B cell (primary cell): ENCODE data around the gene SMCO2.

Source experiments
- EZH2 ChIP-seq: IDR thresholded peaks from 2 replicates; pipeline ENCODE4 v1.6.1; 2012; ENCODE audit warnings: borderline replicate concordance, low read depth, mild to moderate bottlenecking, moderate library complexity, low read length; ENCODE audit not compliant: insufficient read depth, poor library complexity, severe bottlenecking
- TF ChIP-seq, protein P1 (sequence below): fragments of 200-600 bp; IDR thresholded peaks from one replicate; pipeline ENCODE4 v1.8.0; 2022; ENCODE audit warnings: antibody characterized with exemption, mild to moderate bottlenecking

GRCh38 chr12:27511031-27511722 is 64.6 kb downstream of the SMCO2 start:
- TF ChIP-seq EZH2, result no peak
- TF ChIP-seq, protein P1, sequence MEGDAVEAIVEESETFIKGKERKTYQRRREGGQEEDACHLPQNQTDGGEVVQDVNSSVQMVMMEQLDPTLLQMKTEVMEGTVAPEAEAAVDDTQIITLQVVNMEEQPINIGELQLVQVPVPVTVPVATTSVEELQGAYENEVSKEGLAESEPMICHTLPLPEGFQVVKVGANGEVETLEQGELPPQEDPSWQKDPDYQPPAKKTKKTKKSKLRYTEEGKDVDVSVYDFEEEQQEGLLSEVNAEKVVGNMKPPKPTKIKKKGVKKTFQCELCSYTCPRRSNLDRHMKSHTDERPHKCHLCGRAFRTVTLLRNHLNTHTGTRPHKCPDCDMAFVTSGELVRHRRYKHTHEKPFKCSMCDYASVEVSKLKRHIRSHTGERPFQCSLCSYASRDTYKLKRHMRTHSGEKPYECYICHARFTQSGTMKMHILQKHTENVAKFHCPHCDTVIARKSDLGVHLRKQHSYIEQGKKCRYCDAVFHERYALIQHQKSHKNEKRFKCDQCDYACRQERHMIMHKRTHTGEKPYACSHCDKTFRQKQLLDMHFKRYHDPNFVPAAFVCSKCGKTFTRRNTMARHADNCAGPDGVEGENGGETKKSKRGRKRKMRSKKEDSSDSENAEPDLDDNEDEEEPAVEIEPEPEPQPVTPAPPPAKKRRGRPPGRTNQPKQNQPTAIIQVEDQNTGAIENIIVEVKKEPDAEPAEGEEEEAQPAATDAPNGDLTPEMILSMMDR, result no peak
